ENCODE data around the gene BCL2.
"Not testable (repeated sequence)": the region's sequence is repeated elsewhere in the genome, so short reads cannot be mapped to it uniquely, and the experiment has no call there.

The BCL2 gene

DNA sequence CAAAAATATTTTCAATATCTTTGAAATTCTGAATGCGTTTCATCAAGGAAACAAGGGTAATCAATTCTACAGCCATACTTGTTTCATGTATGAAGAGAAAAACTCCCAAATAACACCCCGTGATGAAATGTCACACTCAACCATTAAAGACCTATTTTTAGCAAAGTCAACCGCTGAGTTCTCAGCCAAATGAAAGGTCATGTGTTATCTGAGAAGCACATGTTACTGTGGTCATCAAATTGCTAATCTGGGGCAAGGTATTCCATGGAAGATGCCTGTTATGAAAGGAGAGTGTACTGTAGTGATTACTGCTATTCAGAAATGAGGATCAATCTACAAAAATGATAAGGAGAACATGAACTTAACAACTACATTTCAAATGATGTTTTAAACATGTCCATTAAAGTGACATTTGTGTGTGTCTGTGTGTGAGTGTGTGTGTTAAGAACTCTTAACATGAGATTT is 126.7 kb downstream of the BCL2 start:
- H3K27ac ChIP-seq (ENCODE audit: low read depth, low read length), result no peak overlapping the region

GRCh38 chr18:63192126-63192884 is 127.3 kb downstream of the BCL2 start:
- H3K4me3 ChIP-seq (ENCODE audit: low read depth, low read length), result no peak overlapping the region
- no peaks in the 10 kb centered on the region for H3K9me3 ChIP-seq (ENCODE audit: control insufficient read depth, insufficient read depth, low read length)
- no peaks in the 10 kb centered on the region for H3K4me1 ChIP-seq (ENCODE audit: control insufficient read depth, insufficient read depth, low read length)
- no peaks in the 10 kb centered on the region for H3K36me3 ChIP-seq (ENCODE audit: control insufficient read depth, insufficient read depth, low read length)
- H3K27ac ChIP-seq (ENCODE audit: low read depth, low read length), result no peak overlapping the region
- H3K9ac ChIP-seq (ENCODE audit: low read depth, low read length), result no peak overlapping the region
- H3K27me3 ChIP-seq (ENCODE audit: control insufficient read depth, insufficient read depth, low read length), result no peaks in the 10 kb centered on the region

More for the DNA sequence above, 126.7 kb downstream of the BCL2 start:
- no peaks in the 10 kb centered on the region for H3K27me3 ChIP-seq (ENCODE audit: control insufficient read depth, insufficient read depth, low read length)
- no peak overlapping the region for H3K9ac ChIP-seq (ENCODE audit: low read depth, low read length)
- no peak overlapping the region for H3K4me3 ChIP-seq (ENCODE audit: low read depth, low read length)
- H3K9me3 ChIP-seq (ENCODE audit: control insufficient read depth, insufficient read depth, low read length), result no peaks in the 10 kb centered on the region
- peaks cover 4% of the 10 kb centered on the region; the same call in 1 of the 2 replicates for H3K4me1 ChIP-seq (ENCODE audit: control insufficient read depth, insufficient read depth, low read length)
- H3K36me3 ChIP-seq (ENCODE audit: control insufficient read depth, insufficient read depth, low read length), result no peaks in the 10 kb centered on the region

DNA sequence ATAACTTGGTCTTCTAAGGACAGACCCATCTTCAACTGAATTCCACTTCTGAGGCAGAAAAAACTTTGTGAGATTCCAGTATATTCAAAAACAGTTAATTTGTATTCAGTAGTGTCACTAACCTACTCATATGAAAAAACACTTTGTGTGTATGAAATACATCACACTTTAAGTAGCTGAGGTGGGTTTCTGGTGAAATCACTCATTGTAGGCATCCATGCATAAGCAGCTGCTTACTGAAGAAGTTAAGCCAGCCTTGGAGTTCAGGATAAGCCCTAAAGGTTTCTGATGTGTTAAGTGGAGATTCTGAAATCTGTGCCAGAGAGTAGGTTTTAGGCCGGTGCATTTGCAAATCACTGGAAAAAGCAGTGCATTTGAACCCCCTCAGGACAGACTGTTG is 128.2 kb downstream of the BCL2 start:
- Histone ChIP-seq H3K4me3 (ENCODE audit: low read depth, low read length) (no peak overlapping the region), H3K9ac (ENCODE audit: low read depth, low read length) (no peak overlapping the region), H3K27ac (ENCODE audit: low read depth, low read length) (no peak overlapping the region), H3K27me3 (ENCODE audit: control insufficient read depth, insufficient read depth, low read length) (no peaks in the 10 kb centered on the region), H3K36me3 (ENCODE audit: control insufficient read depth, insufficient read depth, low read length) (no peaks in the 10 kb centered on the region), H3K9me3 (ENCODE audit: control insufficient read depth, insufficient read depth, low read length) (no peaks in the 10 kb centered on the region), H3K4me1 (ENCODE audit: control insufficient read depth, insufficient read depth, low read length) (no peaks in the 10 kb centered on the region)

- H3K4me3 ChIP-seq (ENCODE audit: low read depth, low read length); H3K36me3 ChIP-seq (ENCODE audit: control insufficient read depth, insufficient read depth, low read length); H3K4me1 ChIP-seq (ENCODE audit: control insufficient read depth, insufficient read depth, low read length); H3K27me3 ChIP-seq (ENCODE audit: control insufficient read depth, insufficient read depth, low read length); H3K27ac ChIP-seq (ENCODE audit: low read depth, low read length); H3K9ac ChIP-seq (ENCODE audit: low read depth, low read length); H3K9me3 ChIP-seq (ENCODE audit: control insufficient read depth, insufficient read depth, low read length): not testable (repeated sequence)
These were observed 128.7 kb downstream of the BCL2 start for GRCh38 chr18:63190838-63191237.

- no peak overlapping the region for H3K27ac ChIP-seq (ENCODE audit: low read depth, low read length)
- no peaks in the 10 kb centered on the region for H3K9me3 ChIP-seq (ENCODE audit: control insufficient read depth, insufficient read depth, low read length)
- no peaks in the 10 kb centered on the region for H3K27me3 ChIP-seq (ENCODE audit: control insufficient read depth, insufficient read depth, low read length)
- no peaks in the 10 kb centered on the region for H3K36me3 ChIP-seq (ENCODE audit: control insufficient read depth, insufficient read depth, low read length)
- H3K4me3 ChIP-seq (ENCODE audit: low read depth, low read length), result no peak overlapping the region
- H3K4me1 ChIP-seq (ENCODE audit: control insufficient read depth, insufficient read depth, low read length), result no peaks in the 10 kb centered on the region
- no peak overlapping the region for H3K9ac ChIP-seq (ENCODE audit: low read depth, low read length)
These were observed 129.8 kb downstream of the BCL2 start for GRCh38 chr18:63189817-63190216.

GRCh38 chr18:63189041-63189440 is 130.5 kb downstream of the BCL2 start:
- Histone ChIP-seq H3K9ac (ENCODE audit: low read depth, low read length) (no peak overlapping the region), H3K27ac (ENCODE audit: low read depth, low read length) (no peak overlapping the region), H3K4me1 (ENCODE audit: control insufficient read depth, insufficient read depth, low read length) (no peaks in the 10 kb centered on the region), H3K4me3 (ENCODE audit: low read depth, low read length) (no peak overlapping the region), H3K9me3 (ENCODE audit: control insufficient read depth, insufficient read depth, low read length) (no peaks in the 10 kb centered on the region), H3K36me3 (ENCODE audit: control insufficient read depth, insufficient read depth, low read length) (no peaks in the 10 kb centered on the region), H3K27me3 (ENCODE audit: control insufficient read depth, insufficient read depth, low read length) (no peaks in the 10 kb centered on the region)

GRCh38 chr18:63187791-63188460 is 131.6 kb downstream of the BCL2 start:
- Histone ChIP-seq H3K27me3 (ENCODE audit: control insufficient read depth, insufficient read depth, low read length) (no peaks in the 10 kb centered on the region), H3K4me3 (ENCODE audit: low read depth, low read length) (no peak overlapping the region), H3K9me3 (ENCODE audit: control insufficient read depth, insufficient read depth, low read length) (no peaks in the 10 kb centered on the region), H3K9ac (ENCODE audit: low read depth, low read length) (no peak overlapping the region), H3K4me1 (ENCODE audit: control insufficient read depth, insufficient read depth, low read length) (no peaks in the 10 kb centered on the region), H3K27ac (ENCODE audit: low read depth, low read length) (no peak overlapping the region), H3K36me3 (ENCODE audit: control insufficient read depth, insufficient read depth, low read length) (no peaks in the 10 kb centered on the region)

DNA sequence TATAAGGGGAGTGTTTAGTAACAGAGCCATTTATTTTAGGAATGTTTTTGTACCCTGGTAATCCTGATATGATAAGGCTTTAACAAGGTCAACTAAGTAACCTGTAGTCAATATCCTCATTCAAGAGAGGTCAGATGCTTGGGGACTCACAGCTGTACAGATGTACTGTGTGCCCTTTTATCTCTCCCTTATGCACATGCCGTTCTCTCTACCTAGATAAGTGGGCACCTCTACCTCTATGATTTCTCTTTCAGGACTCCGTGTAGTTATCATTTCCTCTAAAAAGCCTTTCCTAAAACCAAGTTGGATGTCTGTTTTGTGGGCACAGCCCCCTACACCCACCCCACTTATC is 132.4 kb downstream of the BCL2 start:
- Histone ChIP-seq H3K27ac (ENCODE audit: low read depth, low read length) (no peak overlapping the region), H3K9ac (ENCODE audit: low read depth, low read length) (no peak overlapping the region), H3K4me1 (ENCODE audit: control insufficient read depth, insufficient read depth, low read length) (no peaks in the 10 kb centered on the region), H3K36me3 (ENCODE audit: control insufficient read depth, insufficient read depth, low read length) (no peaks in the 10 kb centered on the region), H3K27me3 (ENCODE audit: control insufficient read depth, insufficient read depth, low read length) (no peaks in the 10 kb centered on the region), H3K9me3 (ENCODE audit: control insufficient read depth, insufficient read depth, low read length) (no peaks in the 10 kb centered on the region), H3K4me3 (ENCODE audit: low read depth, low read length) (no peak overlapping the region)

DNA sequence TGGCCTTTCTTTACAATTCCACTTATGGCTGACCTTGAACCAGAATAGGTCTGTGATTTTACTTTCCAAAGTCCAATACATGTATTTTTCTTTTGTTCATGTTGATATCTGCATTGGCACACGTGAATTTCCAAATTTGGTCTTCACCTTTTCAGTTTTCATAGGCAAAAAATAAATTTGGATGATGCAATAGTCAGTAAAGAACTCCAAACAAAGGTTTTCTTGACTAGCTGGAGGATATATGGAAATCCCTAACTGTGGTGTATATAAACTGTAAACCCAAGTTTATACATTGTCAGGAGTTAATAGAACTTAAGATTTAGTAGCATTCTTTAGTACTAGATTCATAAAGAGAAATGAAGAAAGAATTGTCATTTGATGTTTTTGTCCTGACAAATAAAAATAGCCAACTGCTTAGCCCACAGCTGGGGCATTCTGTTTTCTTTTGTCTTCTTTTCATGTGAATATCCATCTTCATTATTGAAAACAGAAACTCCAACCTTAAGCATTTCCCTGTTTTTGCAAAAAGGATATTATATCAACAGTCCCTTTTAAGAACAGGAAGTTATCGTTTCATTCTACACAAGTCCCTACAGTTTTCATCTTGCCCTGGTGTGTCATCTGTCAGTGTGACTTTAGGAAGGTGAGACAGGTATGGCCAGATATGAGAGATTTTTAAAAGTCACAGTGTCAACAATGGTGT is 132.9 kb downstream of the BCL2 start:
- no peaks in the 10 kb centered on the region for H3K27me3 ChIP-seq (ENCODE audit: control insufficient read depth, insufficient read depth, low read length)
- H3K9me3 ChIP-seq (ENCODE audit: control insufficient read depth, insufficient read depth, low read length), result no peaks in the 10 kb centered on the region
- no peaks in the 10 kb centered on the region for H3K4me1 ChIP-seq (ENCODE audit: control insufficient read depth, insufficient read depth, low read length)
- no peak overlapping the region for H3K27ac ChIP-seq (ENCODE audit: low read depth, low read length)
- no peaks in the 10 kb centered on the region for H3K36me3 ChIP-seq (ENCODE audit: control insufficient read depth, insufficient read depth, low read length)
- H3K4me3 ChIP-seq (ENCODE audit: low read depth, low read length), result no peak overlapping the region
- H3K9ac ChIP-seq (ENCODE audit: low read depth, low read length), result no peak overlapping the region

- Histone ChIP-seq H3K9ac (ENCODE audit: low read depth, low read length) (no peak overlapping the region), H3K36me3 (ENCODE audit: control insufficient read depth, insufficient read depth, low read length) (no peaks in the 10 kb centered on the region), H3K4me1 (ENCODE audit: control insufficient read depth, insufficient read depth, low read length) (no peaks in the 10 kb centered on the region), H3K27me3 (ENCODE audit: control insufficient read depth, insufficient read depth, low read length) (no peaks in the 10 kb centered on the region), H3K9me3 (ENCODE audit: control insufficient read depth, insufficient read depth, low read length) (no peaks in the 10 kb centered on the region), H3K4me3 (ENCODE audit: low read depth, low read length) (no peak overlapping the region), H3K27ac (ENCODE audit: low read depth, low read length) (no peak overlapping the region)
These were observed 133.6 kb downstream of the BCL2 start for GRCh38 chr18:63185984-63186383.

Data from HUES48 (cell line).